Urinary bladder (tissue), 4 donors: ENCODE data around the gene THRAP3. TPM values are rescaled to one million over a fixed set of nuclear protein-coding genes. Genes with fewer than 3 reads are reported as not detected.

ENCODE experiments used
- DNase-seq: peaks from one replicate; pipeline ENCODE4 v3.0.0-alpha.2; 2015; ENCODE audit errors: extremely low spot score
- H3K27ac ChIP-seq: one replicate; pipeline ENCODE4 v1.5.1; 2013; ENCODE audit warnings: low read depth, mild to moderate bottlenecking, moderate library complexity
- H3K36me3 ChIP-seq: one replicate; pipeline ENCODE4 v1.6.1; 2013; ENCODE audit warnings: mild to moderate bottlenecking, moderate library complexity; ENCODE audit not compliant: insufficient read depth
- H3K4me1 ChIP-seq: one replicate; pipeline ENCODE4 v1.6.1; 2013; ENCODE audit warnings: mild to moderate bottlenecking, moderate library complexity; ENCODE audit not compliant: insufficient read depth
- H3K4me3 ChIP-seq: one replicate; pipeline ENCODE4 v1.5.1; 2013; ENCODE audit warnings: low read depth, low read length
- WGBS: extraction: QIAGEN DNeasy Blood & Tissue Kit; methylation state at CpG from one replicate; pipeline ENCODE4 v1.1.7; 2013; 5-methylcytosine and 5-hydroxymethylcytosine counted together
- polyA plus RNA-seq: library from polyadenylated mRNA; stranded (reverse); fragments of 200-250 nt; gene quantifications from one replicate; pipeline ENCODE4 v1.2.3, GENCODE V29; 2013
- total RNA-seq: library from RNA; depleted of rRNA; stranded (reverse); fragments of >200 nt; gene quantifications from one replicate; pipeline ENCODE4 v1.2.3, GENCODE V29; 2014
- donor health status: healthy with polysubstance abuse.
- donor health status: healthy.

THRAP3 gene, protein sequence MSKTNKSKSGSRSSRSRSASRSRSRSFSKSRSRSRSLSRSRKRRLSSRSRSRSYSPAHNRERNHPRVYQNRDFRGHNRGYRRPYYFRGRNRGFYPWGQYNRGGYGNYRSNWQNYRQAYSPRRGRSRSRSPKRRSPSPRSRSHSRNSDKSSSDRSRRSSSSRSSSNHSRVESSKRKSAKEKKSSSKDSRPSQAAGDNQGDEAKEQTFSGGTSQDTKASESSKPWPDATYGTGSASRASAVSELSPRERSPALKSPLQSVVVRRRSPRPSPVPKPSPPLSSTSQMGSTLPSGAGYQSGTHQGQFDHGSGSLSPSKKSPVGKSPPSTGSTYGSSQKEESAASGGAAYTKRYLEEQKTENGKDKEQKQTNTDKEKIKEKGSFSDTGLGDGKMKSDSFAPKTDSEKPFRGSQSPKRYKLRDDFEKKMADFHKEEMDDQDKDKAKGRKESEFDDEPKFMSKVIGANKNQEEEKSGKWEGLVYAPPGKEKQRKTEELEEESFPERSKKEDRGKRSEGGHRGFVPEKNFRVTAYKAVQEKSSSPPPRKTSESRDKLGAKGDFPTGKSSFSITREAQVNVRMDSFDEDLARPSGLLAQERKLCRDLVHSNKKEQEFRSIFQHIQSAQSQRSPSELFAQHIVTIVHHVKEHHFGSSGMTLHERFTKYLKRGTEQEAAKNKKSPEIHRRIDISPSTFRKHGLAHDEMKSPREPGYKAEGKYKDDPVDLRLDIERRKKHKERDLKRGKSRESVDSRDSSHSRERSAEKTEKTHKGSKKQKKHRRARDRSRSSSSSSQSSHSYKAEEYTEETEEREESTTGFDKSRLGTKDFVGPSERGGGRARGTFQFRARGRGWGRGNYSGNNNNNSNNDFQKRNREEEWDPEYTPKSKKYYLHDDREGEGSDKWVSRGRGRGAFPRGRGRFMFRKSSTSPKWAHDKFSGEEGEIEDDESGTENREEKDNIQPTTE
- 67.3 TPM for total RNA-seq
- 52.4 TPM for polyA plus RNA-seq

DNA sequence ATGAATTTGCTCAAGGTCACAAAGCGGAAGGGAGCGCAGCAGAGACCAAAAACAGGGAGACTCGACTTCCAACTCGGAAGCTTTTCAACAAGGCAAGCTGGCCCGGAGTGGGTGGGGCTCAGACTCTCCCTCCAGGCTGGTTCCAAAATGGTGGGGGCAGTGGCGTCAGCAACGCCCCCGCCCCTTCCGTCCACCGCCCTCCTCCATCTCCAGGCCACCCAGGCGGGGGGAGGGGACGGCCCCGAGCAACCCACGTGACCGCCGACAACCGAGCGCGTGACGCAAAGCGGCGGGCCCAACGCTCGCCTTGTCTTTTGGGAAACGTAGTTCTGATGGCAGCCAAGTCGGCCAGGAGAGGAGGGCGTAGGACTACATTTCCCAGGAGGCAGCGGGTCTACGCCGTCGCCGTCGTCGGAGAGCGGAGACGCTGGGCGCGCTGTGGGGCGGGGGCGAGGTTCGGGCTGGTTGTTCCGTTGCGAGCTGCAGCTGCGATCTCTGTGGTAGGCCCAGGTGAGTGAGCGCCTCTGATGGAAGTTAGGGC is at the start of gene THRAP3:
Gene THRAP3 (plus strand): TSS at position 448 of the 541 bp plus-strand sequence. CDS start 58,121 bp downstream, outside the sequence.
- peak within 1 kb of the TSS; percentile 93 for H3K27ac ChIP-seq
- under 1% methylated on average over 45 of the region's 45 CpGs for WGBS
- peak; percentile 97 for DNase-seq
- H3K4me1 ChIP-seq: peaks cover 5% of the 10 kb centered on the region
- peak within 1 kb of the TSS; percentile 61 for H3K4me3 ChIP-seq
- H3K36me3 ChIP-seq: no peaks in the 10 kb centered on the region

DNA sequence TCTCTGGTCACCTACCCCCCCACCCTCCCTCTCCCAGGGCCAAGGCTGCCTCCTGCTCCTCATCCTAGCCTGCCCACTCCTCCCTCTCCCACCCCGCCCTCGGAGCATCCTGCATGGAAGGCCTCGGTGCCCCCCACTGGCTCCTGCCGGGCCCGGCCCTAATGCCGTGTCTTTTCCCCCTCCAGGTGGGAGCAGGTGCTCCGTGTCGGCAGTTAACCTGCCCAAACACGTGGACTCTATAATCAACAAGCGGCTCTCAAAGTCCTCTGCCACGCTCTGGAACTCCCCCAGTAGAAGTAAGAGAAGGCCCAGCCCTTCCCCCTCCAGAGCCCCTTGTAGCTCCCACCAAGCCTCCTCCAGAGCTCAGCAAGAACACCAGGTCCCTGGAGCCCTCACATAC is 49.5 kb upstream of the THRAP3 start:
- no peak for DNase-seq
- WGBS: 52% methylated on average over 11 of the region's 11 CpGs
- H3K36me3 ChIP-seq: peaks cover 3% of the 10 kb centered on the region
- H3K4me1 ChIP-seq: no peaks in the 10 kb centered on the region
- no peak overlapping the region for H3K27ac ChIP-seq
- H3K4me3 ChIP-seq: no peak overlapping the region

DNA sequence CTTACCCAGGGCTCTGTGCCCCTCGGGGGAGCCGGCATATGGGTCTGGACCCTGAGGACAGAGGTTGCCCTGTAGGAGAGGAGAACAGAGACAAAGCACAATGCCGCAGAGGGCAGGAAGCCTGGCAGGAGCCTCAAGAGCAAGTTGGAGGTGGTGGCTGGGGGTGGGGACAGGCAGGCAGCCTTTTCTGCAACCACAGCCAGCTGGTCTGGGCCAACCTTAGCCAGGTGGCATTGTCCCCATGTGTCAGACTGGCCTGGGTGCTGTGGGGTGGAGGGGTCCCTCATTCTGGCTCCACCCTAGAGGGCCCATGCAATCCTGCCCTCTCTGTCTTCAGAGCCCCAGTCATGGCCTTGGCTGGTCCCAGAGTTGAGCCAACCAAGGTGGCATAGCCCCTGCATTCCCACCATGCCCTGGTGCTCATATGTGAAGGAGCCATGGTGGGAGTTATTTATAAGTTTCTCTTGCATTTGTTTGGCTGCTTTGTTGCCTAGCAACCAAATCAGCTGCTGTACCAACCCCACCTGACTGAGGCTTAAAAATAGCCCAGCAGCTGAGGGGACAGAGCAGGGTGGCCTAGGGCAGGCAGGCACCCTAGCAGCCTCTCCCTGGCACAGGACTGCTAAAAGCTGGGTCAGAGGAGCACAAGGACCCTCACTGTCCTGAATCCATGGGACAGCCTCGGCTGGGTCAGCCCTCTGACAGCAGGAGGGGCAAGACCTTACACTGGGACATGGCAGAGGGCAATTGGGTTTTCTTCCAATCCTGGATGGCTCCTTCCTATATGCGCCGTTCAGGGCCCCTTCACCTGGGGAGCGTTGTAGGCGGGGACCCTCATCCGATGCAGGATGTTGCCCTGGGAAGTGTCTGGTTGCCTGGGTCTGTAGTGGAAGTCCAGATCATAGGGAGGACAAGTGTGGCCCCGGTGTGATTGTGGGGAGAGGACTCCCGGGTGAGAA is 48.8 kb upstream of the THRAP3 start:
- H3K36me3 ChIP-seq: peaks cover 5% of the 10 kb centered on the region
- H3K4me3 ChIP-seq: no peak overlapping the region
- DNase-seq: no peak
- 65% methylated on average over 11 of the region's 11 CpGs for WGBS
- no peaks in the 10 kb centered on the region for H3K4me1 ChIP-seq
- no peak overlapping the region for H3K27ac ChIP-seq

DNA sequence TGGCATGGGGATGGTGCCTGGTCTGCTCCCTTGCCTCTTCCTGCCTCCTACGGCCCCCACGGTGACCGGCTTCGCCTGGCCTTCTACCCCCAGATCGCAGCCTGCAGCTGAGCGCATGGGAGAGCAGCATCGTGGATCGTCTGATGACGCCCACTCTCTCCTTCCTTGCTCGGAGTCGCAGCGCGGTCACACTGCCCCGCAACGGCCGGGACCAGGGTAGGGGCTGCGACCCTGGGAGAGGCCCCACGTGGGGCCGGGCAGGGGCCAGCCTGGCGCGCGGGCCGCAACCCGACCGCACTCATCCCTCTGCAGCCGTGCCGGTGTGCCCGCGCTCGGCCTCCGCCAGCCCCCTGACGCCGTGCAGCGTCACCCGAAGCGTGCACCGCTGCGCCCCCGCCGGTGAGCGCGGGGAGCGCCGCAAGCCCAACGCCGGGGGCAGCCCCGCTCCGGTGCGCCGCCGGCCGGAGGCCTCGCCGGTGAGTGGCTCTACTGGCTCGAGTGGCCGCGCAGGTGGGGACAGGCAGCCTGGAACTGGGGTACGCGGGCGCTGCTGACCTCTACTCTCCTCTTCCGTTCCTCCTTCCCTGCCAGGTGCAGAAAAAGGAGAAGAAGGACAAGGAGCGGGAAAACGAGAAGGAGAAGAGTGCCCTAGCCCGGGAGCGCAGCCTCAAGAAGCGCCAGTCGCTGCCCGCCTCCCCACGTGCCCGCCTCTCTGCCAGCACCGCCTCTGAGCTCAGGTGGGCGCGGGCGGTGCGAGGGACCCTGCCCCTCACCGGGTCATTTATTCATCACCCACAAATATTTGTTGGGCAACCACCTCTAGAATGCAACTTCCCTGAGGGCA is 47.9 kb upstream of the THRAP3 start:
- DNase-seq: no peak
- H3K27ac ChIP-seq: no peak overlapping the region
- H3K4me1 ChIP-seq: no peaks in the 10 kb centered on the region
- peaks cover 5% of the 10 kb centered on the region for H3K36me3 ChIP-seq
- no peak overlapping the region for H3K4me3 ChIP-seq
- WGBS: 72% methylated on average over 76 of the region's 76 CpGs

DNA sequence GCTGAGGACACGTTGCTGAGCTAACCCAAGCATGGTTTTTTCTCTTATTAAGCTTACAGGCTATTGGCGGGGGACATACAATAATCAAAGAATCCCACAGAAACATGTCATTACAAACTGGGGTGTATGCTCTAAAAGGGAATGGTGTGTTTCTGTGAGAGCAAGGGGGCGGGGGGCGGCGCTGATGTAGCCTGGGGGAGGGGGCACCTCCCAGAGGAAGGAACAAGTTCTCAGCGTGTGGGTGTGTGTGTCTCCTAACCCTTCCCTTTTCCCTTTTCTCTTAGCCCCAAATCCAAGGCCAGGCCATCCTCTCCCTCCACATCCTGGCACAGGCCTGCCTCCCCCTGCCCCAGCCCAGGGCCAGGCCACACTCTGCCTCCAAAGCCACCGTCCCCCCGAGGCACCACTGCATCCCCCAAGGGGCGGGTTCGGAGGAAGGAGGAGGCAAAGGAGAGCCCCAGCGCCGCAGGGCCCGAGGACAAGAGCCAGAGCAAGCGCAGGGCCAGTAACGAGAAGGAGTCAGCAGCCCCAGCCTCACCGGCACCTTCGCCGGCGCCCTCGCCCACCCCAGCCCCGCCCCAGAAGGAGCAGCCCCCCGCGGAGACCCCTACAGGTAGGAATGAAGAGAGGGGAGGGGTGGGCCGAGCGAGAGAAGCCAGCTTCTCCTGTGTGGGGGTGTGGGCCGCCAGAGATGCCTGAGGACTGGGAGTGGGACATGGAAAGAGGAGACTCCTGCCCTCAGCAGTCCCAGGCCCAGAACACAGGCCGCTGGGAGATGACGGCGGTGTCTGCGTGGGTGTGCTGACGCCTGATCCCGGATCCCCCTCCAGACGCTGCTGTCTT is 46.4 kb upstream of the THRAP3 start:
- no peaks in the 10 kb centered on the region for H3K4me1 ChIP-seq
- H3K4me3 ChIP-seq: no peak overlapping the region
- 76% methylated on average over 33 of the region's 33 CpGs for WGBS
- H3K36me3 ChIP-seq: peaks cover 5% of the 10 kb centered on the region
- no peak for DNase-seq
- H3K27ac ChIP-seq: no peak overlapping the region

DNA sequence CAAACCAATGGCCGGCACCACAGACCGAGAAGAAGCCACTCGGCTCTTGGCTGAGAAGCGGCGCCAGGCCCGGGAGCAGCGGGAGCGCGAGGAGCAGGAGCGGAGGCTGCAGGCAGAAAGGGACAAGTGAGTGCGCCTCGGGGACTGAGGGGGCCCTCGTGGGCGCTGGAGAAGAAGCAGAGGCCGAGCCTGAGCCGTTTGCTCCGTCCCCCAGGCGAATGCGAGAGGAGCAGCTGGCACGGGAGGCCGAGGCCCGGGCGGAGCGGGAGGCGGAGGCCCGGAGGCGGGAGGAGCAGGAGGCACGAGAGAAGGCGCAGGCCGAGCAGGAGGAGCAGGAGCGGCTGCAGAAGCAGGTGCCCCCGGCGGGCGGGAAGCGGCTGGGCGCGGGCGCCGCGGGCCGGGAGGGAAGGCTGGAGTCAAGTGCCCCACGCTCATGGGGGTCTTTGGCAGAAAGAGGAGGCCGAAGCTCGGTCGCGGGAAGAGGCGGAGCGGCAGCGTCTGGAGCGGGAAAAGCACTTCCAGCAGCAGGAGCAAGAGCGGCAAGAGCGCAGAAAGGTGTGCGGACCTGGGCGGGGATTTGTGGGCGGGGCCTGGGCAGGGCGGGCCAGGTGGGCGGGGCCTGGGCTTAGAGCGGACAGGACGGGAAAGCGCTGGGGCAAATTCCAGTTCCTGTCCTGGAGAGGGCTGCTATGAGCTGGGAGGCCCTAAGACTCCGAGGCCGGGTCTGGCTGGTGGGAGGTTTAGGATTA is 45.6 kb upstream of the THRAP3 start:
- Histone ChIP-seq H3K4me1 (no peaks in the 10 kb centered on the region), H3K36me3 (peaks cover 5% of the 10 kb centered on the region), H3K27ac (no peak overlapping the region), H3K4me3 (no peak overlapping the region)
- no peak for DNase-seq
- 82% methylated on average over 62 of the region's 62 CpGs for WGBS

DNA sequence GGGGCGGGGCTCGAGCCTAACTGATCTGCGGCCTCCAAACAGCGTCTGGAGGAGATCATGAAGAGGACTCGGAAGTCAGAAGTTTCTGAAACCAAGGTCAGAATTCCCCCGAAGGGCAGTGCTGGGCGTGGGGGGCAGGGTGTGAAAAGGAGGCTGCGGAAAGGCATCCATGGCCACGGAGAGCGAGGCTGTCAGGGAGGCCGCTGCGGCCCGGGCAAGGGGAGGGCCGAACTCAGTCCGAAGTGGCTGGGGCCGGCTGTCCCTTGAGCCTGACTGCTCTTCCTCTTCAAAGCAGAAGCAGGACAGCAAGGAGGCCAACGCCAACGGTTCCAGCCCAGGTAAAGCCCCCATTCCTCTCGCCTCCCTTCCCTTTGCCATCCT is 45.0 kb upstream of the THRAP3 start:
- 86% methylated on average over 19 of the region's 19 CpGs for WGBS
- H3K27ac ChIP-seq: no peak overlapping the region
- no peak for DNase-seq
- H3K4me1 ChIP-seq: no peaks in the 10 kb centered on the region
- H3K4me3 ChIP-seq: no peak overlapping the region
- H3K36me3 ChIP-seq: peaks cover 5% of the 10 kb centered on the region

DNA sequence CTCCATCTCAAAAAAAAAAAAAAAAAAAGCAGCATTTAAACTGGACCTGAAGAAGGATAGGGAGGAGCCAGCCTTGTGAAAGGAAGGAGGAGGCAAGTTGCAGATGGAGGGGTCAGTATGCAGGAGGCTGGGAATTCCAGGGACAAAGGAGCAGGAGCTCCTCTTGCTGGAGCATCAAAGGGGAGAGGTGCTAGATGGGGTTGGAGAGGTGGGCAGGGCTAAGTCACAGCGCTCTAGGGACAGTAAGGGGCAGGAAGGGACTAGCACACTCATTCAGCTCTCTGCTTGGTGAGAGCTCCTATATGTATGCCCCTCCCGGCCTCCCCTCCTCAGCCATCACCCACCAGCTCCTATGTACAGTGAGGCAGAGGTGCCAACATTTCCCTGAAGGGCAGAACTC is 41.5 kb upstream of the THRAP3 start:
- Histone ChIP-seq H3K4me3 (no peak overlapping the region), H3K27ac (no peak overlapping the region), H3K36me3 (peaks cover 3% of the 10 kb centered on the region), H3K4me1 (no peaks in the 10 kb centered on the region)
- WGBS: 63% methylated on average over 2 of the region's 2 CpGs
- DNase-seq: no peak

DNA sequence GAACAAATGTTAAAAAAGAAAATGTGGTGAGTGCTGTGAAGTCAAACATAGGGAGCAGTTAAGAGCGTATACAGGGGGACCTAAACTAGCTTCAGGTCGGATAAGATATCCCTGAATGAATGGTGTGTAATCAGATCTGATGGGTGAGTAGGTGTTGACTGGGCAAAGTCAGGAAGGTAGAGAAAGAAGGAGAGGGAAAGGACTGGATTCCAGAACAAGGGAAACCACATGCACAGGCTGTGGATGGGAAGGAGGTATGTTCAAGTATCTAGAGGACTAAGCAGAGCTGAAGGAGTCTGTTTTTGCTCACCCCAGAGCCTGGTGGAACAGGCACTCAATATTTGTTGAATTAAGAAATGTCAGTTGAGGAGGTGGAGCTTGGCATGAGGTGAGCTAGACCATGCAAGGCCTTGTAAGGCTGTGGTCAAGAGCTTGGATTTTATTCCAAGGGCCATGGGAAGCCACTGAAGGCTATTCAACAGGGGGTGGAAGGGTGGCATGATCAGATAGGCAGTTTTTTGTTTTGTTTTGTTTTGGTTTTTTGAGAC is 40.9 kb upstream of the THRAP3 start:
- no peak overlapping the region for H3K4me3 ChIP-seq
- WGBS: 59% methylated on average over 2 of the region's 2 CpGs
- H3K4me1 ChIP-seq: no peaks in the 10 kb centered on the region
- DNase-seq: no peak
- peaks cover 2% of the 10 kb centered on the region for H3K36me3 ChIP-seq
- no peak overlapping the region for H3K27ac ChIP-seq

DNA sequence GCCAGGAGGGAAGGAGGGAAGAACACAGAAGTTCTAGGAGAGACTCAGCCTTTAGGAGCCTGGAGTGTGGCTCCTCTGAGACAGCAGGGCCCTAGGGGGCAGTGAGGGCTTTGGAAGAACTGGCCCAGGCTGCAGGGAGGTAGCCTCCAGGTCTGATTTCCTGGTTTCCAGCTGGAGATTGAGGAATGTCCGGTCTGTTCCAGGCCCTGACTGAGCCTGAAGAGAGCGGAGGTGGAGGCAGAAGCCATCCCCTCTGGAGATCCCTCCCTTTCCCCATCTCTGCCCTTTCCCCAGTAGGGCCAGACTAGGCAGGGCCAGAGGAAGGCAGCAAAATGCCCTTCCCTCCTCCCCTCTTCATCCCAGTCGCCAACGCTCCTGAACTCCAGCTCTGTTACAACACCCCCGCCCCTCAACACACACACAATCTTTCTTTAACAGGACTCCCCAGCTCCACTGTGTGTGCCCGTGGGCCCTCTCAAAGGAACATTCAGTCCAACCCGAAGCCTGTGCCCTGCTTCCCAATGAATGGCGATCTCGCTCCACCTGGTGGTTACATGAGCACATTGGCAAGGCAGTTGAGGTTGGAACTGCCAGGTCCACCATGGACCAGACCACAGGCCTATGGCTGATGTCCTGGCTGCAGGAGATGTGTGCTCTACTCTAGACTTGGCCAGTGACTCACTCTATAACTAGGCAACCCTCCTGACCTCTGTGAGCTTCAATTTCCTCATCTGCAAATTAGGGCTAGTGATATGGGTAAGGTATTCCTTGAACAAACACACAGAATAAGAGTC is 36.2 kb upstream of the THRAP3 start:
- Histone ChIP-seq H3K4me1 (no peaks in the 10 kb centered on the region), H3K27ac (peak overlapping the region; percentile 61), H3K36me3 (no peaks in the 10 kb centered on the region), H3K4me3 (no peak overlapping the region)
- WGBS: 3% methylated on average over 9 of the region's 9 CpGs
- DNase-seq: peak; percentile 63
